Ammon's horn (tissue), 1 donor: Measurements from ENCODE around the gene MED22.
"Not testable (repeated sequence)": the region's sequence is repeated elsewhere in the genome, so short reads cannot be mapped to it uniquely, and the experiment has no call there.

ENCODE experiments used
- DNase-seq: peaks from one replicate; pipeline ENCODE4 v3.0.0-alpha.2; 2016; ENCODE audit warnings: low spot score

The MED22 gene

DNA sequence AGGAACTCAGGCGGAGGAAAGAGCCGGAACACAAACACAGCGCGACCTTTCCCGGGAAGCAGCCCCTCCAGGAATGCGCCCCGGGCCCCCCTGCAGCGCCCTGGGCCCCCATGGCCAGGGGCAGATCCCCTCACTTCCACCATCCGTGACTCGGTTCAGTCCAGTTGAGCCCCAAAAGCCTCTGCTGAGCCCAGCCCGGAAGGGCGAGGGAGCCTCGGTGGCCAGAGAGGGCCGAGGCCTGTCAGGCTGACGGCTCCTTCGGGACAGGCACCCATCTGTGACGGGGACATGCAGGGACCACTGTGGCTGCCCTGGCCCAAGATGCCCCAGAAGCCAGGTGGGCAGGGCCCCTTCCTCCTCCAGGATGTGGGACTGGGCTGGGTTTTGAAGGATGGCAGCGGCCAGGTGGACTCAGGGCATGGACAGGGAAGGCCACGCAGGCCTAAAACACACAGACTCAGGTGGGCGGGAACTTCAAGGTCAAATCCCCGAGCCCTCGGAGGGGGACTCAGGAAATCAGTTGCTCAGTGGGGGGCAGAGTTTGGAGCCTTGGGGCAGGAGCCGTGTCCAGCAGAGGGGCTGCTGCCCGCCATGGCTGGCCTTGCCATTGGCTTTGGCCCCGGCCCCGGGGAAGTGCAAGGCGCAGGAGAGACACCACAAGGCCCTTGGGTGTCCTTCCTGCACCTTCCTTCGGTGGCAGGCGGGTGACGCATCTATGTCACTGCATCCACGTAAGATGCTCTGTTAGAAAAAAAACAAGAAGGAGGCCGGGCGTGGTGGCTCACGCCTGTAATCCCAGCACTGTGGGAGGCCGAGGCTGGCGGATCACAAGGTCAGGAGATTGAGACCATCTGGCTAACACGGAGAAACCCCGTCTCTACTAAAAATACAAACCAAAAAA is 43.2 kb downstream of the MED22 start:
- DNase-seq: no peak

DNA sequence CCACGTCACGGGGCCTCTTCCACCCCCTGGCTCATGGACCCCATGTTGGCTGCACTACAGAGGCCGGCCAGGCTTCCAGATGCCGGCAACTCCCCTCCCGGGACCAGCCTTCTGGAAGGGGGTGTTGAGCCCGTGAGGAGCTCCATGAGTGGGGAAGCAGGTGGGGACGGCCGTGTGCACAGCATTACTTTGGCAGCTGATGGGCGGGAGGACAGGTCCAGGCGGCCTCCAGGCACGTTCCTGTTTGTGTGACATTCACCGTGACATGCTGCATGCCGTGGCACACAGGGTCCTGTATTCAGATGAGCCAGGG is 43.8 kb downstream of the MED22 start:
- no peak for DNase-seq

DNA sequence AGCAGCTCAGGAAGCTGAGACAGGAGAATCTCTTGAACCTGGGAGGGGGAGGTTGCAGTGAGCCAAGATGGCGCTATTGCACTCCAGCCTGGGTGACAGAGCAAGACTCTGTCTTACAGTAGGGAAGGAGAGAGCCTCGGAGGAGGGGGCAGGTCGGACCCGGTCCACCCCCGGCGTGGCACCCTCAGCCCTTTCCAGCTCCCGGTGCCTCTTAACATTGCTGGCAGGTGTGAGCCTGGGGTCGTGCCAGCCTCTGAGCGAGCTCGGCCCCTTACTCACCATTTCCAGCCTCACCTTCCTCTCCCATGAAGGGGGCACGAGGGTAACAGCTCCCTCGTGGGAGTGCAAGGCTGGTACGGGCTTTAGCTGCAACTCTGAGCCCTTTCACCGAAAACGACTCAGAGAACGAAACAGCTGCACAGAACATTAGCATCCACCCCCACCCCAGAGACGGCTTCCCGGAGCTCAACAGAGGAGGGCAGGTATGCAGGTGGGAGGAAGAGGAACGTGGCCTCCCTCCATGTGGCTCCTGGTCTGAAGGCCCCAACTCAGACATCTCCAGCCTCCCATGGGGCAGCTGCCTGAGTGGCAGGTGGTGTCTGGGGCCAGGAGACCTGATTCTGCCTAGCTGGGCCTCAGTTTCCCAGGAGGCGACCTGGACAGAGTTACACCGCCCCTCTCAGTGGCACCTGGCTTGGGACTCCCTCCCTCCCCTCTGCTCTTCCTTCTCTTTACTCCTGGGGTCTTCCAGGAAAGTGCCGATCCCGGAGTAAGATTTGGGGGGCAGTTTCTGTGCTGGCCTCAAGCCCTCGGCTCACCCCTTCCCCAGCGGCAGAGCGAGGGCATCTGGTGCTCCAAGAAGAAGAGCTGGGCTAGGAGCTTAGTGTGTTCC is 44.4 kb downstream of the MED22 start:
- DNase-seq: no peak

DNA sequence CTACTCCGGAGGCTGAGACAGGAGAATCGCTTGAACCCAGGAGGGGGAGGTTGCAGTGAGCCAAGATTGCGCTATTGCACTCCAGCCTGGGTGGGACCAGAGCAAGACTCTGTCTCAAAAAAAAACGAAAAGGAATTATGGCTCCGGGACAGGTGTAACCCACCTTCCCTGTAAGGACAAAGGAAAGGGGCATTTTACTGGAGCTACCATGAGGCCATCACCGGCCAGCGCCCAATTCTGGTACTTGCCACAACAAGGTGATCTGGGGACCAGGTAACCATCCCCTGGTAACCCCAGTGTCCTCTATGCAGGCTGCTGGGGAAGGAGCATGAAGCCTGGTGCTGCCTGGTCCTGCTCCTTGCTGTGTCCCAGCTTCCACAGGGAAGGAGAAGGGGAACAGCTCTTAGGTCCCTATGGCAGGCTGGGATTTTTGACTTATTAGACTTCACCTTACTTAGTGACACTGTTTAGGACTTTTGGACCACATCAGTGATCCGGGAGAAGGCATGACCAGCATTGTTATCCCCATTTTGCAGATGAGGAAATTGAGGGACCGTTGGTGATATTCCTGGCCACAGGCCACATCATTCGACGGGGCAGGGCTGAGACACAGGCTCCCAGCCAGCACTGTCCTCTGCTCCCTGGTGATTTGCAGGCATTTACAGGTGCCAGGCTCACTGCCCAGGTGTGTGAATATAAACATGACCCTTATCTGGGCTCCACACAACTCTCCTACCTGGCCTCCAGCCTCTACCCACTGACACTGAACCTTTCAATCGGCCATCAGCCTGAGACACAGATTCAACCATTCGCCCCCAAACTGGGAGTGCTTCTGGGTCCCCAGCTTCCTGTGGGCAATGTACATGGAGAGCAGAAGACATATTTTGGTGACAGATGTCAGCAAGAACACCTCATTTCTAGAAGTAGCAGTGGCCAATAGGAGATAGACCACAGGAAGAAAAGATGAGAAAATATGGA is 46.4 kb downstream of the MED22 start:
- no peak for DNase-seq

DNA sequence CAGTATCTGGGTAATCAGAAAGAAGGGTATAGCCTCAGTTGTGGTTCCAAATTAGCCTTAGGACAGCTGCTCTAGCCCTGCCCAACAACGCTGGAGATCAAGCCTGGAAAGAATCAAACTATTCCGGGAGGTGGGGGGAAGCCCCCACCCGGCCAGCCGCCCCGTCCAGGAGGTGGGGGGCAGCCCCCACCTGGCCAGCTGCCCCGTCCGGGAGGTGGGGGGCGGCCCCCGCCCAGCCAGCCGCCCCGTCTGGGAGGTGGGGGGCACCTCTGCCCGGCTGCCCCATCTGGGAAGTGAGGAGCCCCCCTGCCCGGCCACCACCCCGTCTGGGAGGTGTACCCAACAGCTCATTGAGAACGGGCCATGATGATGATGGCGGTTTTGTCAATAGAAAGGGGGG is 47.9 kb downstream of the MED22 start:
- not testable (repeated sequence) for DNase-seq

DNA sequence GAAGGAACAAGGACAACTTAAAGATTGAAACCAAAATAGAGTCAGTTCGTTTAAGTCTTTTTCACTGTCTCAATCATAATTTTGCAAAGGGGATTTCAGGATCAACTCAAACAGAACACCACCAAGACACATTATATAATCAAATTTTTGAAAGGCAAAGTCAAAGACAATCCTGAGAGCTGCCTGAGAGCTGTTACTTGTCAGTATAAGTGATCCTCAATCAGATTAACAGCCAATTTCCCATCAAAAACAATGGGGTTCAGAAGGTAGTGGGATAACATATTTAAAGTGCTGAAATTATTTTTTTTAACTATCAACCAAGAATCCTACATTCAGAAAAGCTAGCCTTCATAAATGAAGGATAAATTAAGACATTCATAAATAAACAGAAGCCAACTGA is 53.7 kb downstream of the MED22 start:
- no peak for DNase-seq

DNA sequence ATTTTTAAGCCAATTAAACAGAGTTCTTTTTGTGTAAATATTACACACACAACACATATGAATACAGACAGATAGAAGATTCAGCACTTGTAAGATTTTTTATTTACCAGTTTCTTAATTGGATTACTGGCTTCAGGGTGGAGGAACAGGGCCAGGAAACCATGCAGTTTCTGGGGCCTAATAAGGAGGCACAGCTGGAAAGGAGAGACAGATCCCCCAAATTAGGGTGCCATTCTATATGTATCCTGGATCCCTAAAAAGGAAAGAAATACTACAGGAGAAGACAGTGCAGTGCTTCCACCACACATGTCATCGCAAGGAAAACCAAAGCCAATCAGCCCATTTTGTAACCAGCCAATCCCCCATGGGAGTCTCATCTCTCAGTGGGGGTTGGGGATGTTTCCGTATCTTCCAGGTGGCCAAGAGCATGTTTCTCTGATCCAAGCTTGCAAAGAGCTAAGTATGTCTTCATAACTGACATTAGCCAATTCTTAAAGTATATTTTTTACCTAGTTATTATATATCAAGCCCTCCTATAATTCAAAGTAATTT is 57.1 kb downstream of the MED22 start:
- DNase-seq: no peak
